RWPE1 (cell line): ENCODE data around the gene ANKRD44.

Experiments used
- CTCF ChIA-PET: fragments of 350-600 bp; sonication (Branson Sonifier 250); formaldehyde crosslinking; extraction: SDS; loops from one replicate; lab custom pipeline; 2021; lab: Yijun Ruan, JAX
- POLR2A ChIA-PET: fragments of 400-600 bp; formaldehyde crosslinking; extraction: SDS; loops from one replicate; lab custom pipeline; 2020; ENCODE audit warnings: antibody characterized with exemption; ENCODE audit not compliant: low non-redundant PET; lab: Yijun Ruan, JAX
- DNase-seq: peaks from one replicate; pipeline ENCODE4 v3.0.0; 2012; ENCODE audit warnings: low spot score
- H3K27ac ChIP-seq: fragments of 450-650 bp; 2 replicates; pipeline ENCODE4 v1.5.1; 2017
- CTCF ChIP-seq: fragments of 450-650 bp; conservative IDR thresholded peaks from 2 replicates; pipeline ENCODE4 v1.5.1; 2017; ENCODE audit warnings: low read depth, mild to moderate bottlenecking

Gene ANKRD44

GRCh38 chr2:197001921-197002320, 308.7 kb downstream of the ANKRD44 start:
- H3K27ac ChIP-seq, result no peak overlapping the region
- ChIA-PET CTCF (no interaction called here), POLR2A (no interaction called here)
- DNase-seq, result no peak
- TF ChIP-seq CTCF, result no peak

- no peak overlapping the region for H3K27ac ChIP-seq
- ChIA-PET POLR2A (no interaction called here), CTCF (interaction anchor here (0.7 kb wide), 1 partner anchor 8 kb away, joined by 3 read pairs; no protein-coding TSS in a partner anchor)
- TF ChIP-seq CTCF, result no peak
- DNase-seq, result no peak
Measured at GRCh38 chr2:196995757-196996314, 314.7 kb downstream of the ANKRD44 start.

- DNase-seq, result no peak
- POLR2A ChIA-PET, result no interaction called here
- CTCF ChIA-PET, result no interaction called here
- no peak overlapping the region for H3K27ac ChIP-seq
- TF ChIP-seq CTCF, result no peak
Measured at GRCh38 chr2:196994764-196995163, 315.8 kb downstream of the ANKRD44 start.

GRCh38 chr2:196993617-196994016, 317.0 kb downstream of the ANKRD44 start:
- CTCF ChIA-PET, result interaction anchor here (0.6 to 0.7 kb wide), 2 partner anchors 18 to 725 kb away, joined by 3 read pairs; no protein-coding TSS in a partner anchor
- no peak for DNase-seq
- no peak for TF ChIP-seq CTCF
- POLR2A ChIA-PET, result no interaction called here
- H3K27ac ChIP-seq, result no peak overlapping the region

GRCh38 chr2:196992466-196992865, 318.1 kb downstream of the ANKRD44 start:
- POLR2A ChIA-PET, result no interaction called here
- no peak for TF ChIP-seq CTCF
- H3K27ac ChIP-seq, result no peak overlapping the region
- no peak for DNase-seq
- CTCF ChIA-PET, result interaction anchor here (0.6 kb wide), 1 partner anchor 319 kb away, joined by 3 read pairs; no protein-coding TSS in a partner anchor

- CTCF ChIA-PET, result interaction anchor here (0.6 kb wide), 1 partner anchor 82 kb away, joined by 3 read pairs; no protein-coding TSS in a partner anchor
- H3K27ac ChIP-seq, result no peak overlapping the region
- no peak for TF ChIP-seq CTCF
- POLR2A ChIA-PET, result no interaction called here
- no peak for DNase-seq
Measured at GRCh38 chr2:196990788-196991461, 319.7 kb downstream of the ANKRD44 start.
